GM19467 (cell line): ENCODE data around the gene CRYBA2.

Source experiments
- ATAC-seq: cut with Tn5 transposase; IDR thresholded peaks from one replicate; pipeline ENCODE4 v1.9.1; 2021; ENCODE audit warnings: mild to moderate bottlenecking, moderate library complexity; ENCODE audit not compliant: unreplicated experiment

CRYBA2 gene

GRCh38 chr2:218993345-218994315 lies at the start of gene CRYBA2:
TSS of gene CRYBA2 (minus strand) at chr2:218993422. CDS start at chr2:218993176, 246 bp downstream.
- ATAC-seq = no peak

- ATAC-seq = no peak
Observed at GRCh38 chr2:219042750-219043149, 49.5 kb upstream of the CRYBA2 start.

GRCh38 chr2:219042157-219042556 lies 48.9 kb upstream of the CRYBA2 start:
- no peak for ATAC-seq

- ATAC-seq = no peak
Observed at GRCh38 chr2:219041252-219041651, 48.0 kb upstream of the CRYBA2 start, which contains the start of gene CFAP65. TSS of gene CFAP65 (minus strand) at chr2:219041516. CDS start at chr2:219039048, 2,468 bp downstream.

- no peak for ATAC-seq
Observed at GRCh38 chr2:219038600-219038999, 45.4 kb upstream of the CRYBA2 start.

GRCh38 chr2:219037783-219038499 lies 44.7 kb upstream of the CRYBA2 start:
- ATAC-seq = no peak

GRCh38 chr2:219035942-219036341 lies 42.7 kb upstream of the CRYBA2 start:
- no peak for ATAC-seq

- ATAC-seq = no peak
Observed at GRCh38 chr2:219034823-219035222, 41.6 kb upstream of the CRYBA2 start.

- no peak for ATAC-seq
Observed at GRCh38 chr2:219032051-219032745, 39.0 kb upstream of the CRYBA2 start.

- no peak for ATAC-seq
Observed at GRCh38 chr2:219031005-219031738, 38.0 kb upstream of the CRYBA2 start.

GRCh38 chr2:219030177-219030940 lies 37.1 kb upstream of the CRYBA2 start:
- no peak for ATAC-seq

- peak; percentile 69 for ATAC-seq
Observed at GRCh38 chr2:219029829-219030165, 36.6 kb upstream of the CRYBA2 start.

- no peak for ATAC-seq
Observed at GRCh38 chr2:219028996-219029828, 36.0 kb upstream of the CRYBA2 start.

- no peak for ATAC-seq
Observed at GRCh38 chr2:219028141-219028540, 34.9 kb upstream of the CRYBA2 start.

- no peak for ATAC-seq
Observed at GRCh38 chr2:219027511-219028055, 34.4 kb upstream of the CRYBA2 start.

GRCh38 chr2:219026946-219027345 lies 33.7 kb upstream of the CRYBA2 start:
- ATAC-seq = no peak

- no peak for ATAC-seq
Observed at GRCh38 chr2:219025637-219026585, 32.7 kb upstream of the CRYBA2 start.

- ATAC-seq = no peak
Observed at GRCh38 chr2:219024059-219024458, 30.8 kb upstream of the CRYBA2 start.
